ENCODE data around the gene CACNG1.

Gene CACNG1

DNA sequence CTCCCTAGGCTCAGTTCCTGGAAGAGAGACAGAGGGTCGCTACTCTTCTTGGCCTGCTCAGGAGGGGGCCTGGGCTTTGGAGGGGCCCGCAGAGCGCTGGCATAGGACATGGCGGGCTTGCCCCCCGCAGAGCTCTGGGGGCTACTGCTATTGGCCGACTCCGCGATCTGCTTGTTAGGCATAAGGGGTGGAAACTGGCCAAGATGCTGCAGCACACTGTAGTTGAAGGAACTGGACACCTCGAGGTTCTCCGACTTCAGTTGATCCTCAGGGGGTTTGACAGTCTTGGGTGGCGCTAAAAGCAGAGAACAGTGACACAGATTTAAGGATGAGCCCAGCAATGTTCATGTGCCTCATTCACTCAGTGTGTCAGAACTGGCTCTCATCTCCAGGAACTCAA lies 33.9 kb downstream of the CACNG1 start:
- no peak overlapping the region for H3K4me3 ChIP-seq (ENCODE audit: low read depth, low read length)
- TF ChIP-seq CTCF (IDR thresholded peaks at IDR 0.05; ENCODE audit: low read depth, low read length): no peak

DNA sequence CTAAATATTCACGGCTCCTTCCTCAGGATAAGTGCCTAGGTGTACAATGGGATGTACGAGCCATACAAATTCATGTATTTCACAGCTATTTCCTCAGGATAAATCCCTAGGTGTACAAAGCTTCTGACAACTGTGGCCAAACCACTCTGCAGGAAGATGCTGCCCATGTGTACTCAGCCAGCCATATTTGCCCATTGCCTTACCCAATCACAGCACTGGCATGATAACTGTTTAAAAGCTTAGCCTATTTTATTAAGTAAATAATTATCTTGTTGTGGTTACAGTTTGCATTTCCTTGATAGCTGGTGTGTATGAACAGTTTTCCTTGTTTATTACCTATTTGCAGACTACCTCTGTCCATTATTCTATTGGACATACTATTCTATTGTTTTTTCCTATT lies 35.1 kb downstream of the CACNG1 start:
- no peak overlapping the region for H3K4me3 ChIP-seq (ENCODE audit: low read depth, low read length)
- no peak for TF ChIP-seq CTCF (IDR thresholded peaks at IDR 0.05; ENCODE audit: low read depth, low read length)

DNA sequence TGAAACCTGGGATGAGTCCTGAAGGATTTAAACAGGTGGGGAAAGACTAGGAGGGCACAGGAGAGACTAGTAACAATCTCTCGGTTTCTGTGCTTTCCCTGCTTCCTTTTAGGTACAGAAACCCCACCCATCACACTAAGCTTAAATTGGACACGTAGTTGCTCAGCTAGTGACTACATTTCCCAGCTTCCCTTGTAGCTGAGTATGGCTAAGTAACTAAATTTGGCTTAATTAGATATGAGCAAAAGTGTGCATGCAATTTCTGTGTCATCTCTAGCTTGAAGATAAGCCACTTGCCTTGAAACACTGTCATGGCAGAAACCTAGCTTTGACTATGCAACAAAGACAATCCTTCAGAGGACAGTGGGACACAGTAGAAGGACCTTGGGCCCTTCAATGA lies 36.5 kb downstream of the CACNG1 start:
- no peak overlapping the region for H3K4me3 ChIP-seq (ENCODE audit: low read depth, low read length)
- no peak for TF ChIP-seq CTCF (IDR thresholded peaks at IDR 0.05; ENCODE audit: low read depth, low read length)

- no peak for TF ChIP-seq CTCF (IDR thresholded peaks at IDR 0.05; ENCODE audit: low read depth, low read length)
- no peak overlapping the region for H3K4me3 ChIP-seq (ENCODE audit: low read depth, low read length)
Measured at GRCh38 chr17:67082107-67082506, 37.8 kb downstream of the CACNG1 start.

GRCh38 chr17:67085406-67085805 lies 41.1 kb downstream of the CACNG1 start:
- H3K4me3 ChIP-seq (ENCODE audit: low read depth, low read length): no peak overlapping the region
- TF ChIP-seq CTCF (IDR thresholded peaks at IDR 0.05; ENCODE audit: low read depth, low read length): no peak

GRCh38 chr17:67088639-67089038 lies 44.3 kb downstream of the CACNG1 start:
- no peak overlapping the region for H3K4me3 ChIP-seq (ENCODE audit: low read depth, low read length)
- TF ChIP-seq CTCF (IDR thresholded peaks at IDR 0.05; ENCODE audit: low read depth, low read length): no peak

DNA sequence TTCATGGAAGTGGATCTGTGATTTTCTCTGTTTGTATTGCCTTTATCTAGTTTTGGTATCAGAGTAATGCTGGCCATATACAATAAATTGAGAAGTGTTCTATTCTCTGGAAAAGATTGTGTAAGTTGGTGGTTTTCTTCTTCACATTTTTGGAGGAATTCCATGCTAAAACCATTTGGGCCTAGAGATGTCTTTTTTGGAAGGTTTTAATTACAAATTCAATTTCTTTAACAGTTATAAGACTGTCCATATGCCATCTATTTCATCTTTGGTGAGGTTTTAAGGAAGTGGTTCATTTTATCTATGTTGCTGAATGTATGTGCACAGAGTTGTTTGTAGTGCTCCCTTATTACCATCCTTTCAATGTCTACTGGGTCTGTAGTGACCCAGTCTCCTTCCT lies 46.0 kb downstream of the CACNG1 start:
- TF ChIP-seq CTCF (IDR thresholded peaks at IDR 0.05; ENCODE audit: low read depth, low read length): no peak
- H3K4me3 ChIP-seq (ENCODE audit: low read depth, low read length): no peak overlapping the region
